Liver (tissue), 9 donors: ENCODE results near the gene CYP39A1. TPM values are rescaled to one million over a fixed set of nuclear protein-coding genes. Genes with fewer than 3 reads are reported as not detected.

Source experiments
- DNase-seq: peaks from one replicate; pipeline ENCODE4 v3.0.0-alpha.2; 2017; ENCODE audit warnings: low spot score
- H3K27ac ChIP-seq, 2 donors: one replicate each; pipeline ENCODE4 v1.7.0; 2013; ENCODE audit warnings: inconsistent platforms in 2 of 2, low read length in 2 of 2, control low read depth in 1 of 2, low read depth in 1 of 2, mild to moderate bottlenecking in 1 of 2
- H3K27me3 ChIP-seq, 4 donors: one replicate each; pipeline versions ENCODE4 v1.6.1 to v1.7.0; 2013; ENCODE audit warnings: low read length in 3 of 4, inconsistent platforms in 1 of 4, mild to moderate bottlenecking in 1 of 4, moderate library complexity in 1 of 4; ENCODE audit not compliant: control insufficient read depth in 4 of 4, insufficient read depth in 4 of 4
- H3K36me3 ChIP-seq, 4 donors: one replicate each; pipeline versions ENCODE4 v1.6.1 to v1.7.0; 2013; ENCODE audit warnings: low read length in 3 of 4, mild to moderate bottlenecking in 3 of 4, low read depth in 1 of 4, moderate library complexity in 1 of 4; ENCODE audit not compliant: control insufficient read depth in 4 of 4, insufficient read depth in 3 of 4
- H3K4me1 ChIP-seq, 4 donors: one replicate each; pipeline versions ENCODE4 v1.6.1 to v1.7.0; 2013; ENCODE audit warnings: low read length in 3 of 4, mild to moderate bottlenecking in 3 of 4, moderate library complexity in 1 of 4; ENCODE audit not compliant: control insufficient read depth in 4 of 4, insufficient read depth in 4 of 4
- H3K4me3 ChIP-seq, 3 donors: one replicate each; pipeline versions ENCODE4 v1.6.1 to v1.7.0; 2013; ENCODE audit warnings: low read length in 3 of 3, control low read depth in 1 of 3, low read depth in 1 of 3, mild to moderate bottlenecking in 1 of 3
- H3K9ac ChIP-seq, 2 donors: one replicate each; pipeline ENCODE4 v1.7.0; 2013; ENCODE audit warnings: low read length in 2 of 2, mild to moderate bottlenecking in 2 of 2, moderate library complexity in 2 of 2, control low read depth in 1 of 2, low read depth in 1 of 2
- H3K9me3 ChIP-seq, 4 donors: one replicate each; pipeline versions ENCODE4 v1.6.1 to v1.7.0; 2013; ENCODE audit warnings: low read length in 3 of 4; ENCODE audit not compliant: control insufficient read depth in 4 of 4
- CTCF ChIP-seq: fragments of 150-350 bp; IDR thresholded peaks from 2 replicates; pipeline ENCODE4 v1.5.1; 2017; ENCODE audit warnings: improper control_type of control experiment, low read depth, low read length; ENCODE audit not compliant: missing input control
- EGR1 ChIP-seq, 2 donors: IDR thresholded peaks; 2 replicates each; pipeline ENCODE4 v1.6.1; 2016 to 2018; ENCODE audit warnings: antibody characterized with exemption in 2 of 2, low read depth in 2 of 2
- FOXA1 ChIP-seq: IDR thresholded peaks from 2 replicates; pipeline ENCODE4 v1.6.1; 2016; ENCODE audit warnings: antibody characterized with exemption
- FOXA2 ChIP-seq: IDR thresholded peaks from 2 replicates; pipeline ENCODE4 v1.6.1; 2016; ENCODE audit warnings: antibody characterized with exemption
- GABPA ChIP-seq, 2 donors: IDR thresholded peaks in 1 of 2; conservative IDR thresholded peaks in 1 of 2; 2 replicates each; pipeline ENCODE4 v1.6.1; 2016; ENCODE audit warnings: antibody characterized with exemption in 2 of 2, mild to moderate bottlenecking in 1 of 2, moderate library complexity in 1 of 2
- HNF4A ChIP-seq, 2 donors: conservative IDR thresholded peaks; 2 replicates each; pipeline ENCODE4 v1.6.1; 2016; ENCODE audit warnings: antibody characterized with exemption in 2 of 2, mild to moderate bottlenecking in 2 of 2
- HNF4G ChIP-seq: IDR thresholded peaks from 2 replicates; pipeline ENCODE4 v1.6.1; 2016; ENCODE audit warnings: antibody characterized with exemption
- JUND ChIP-seq, 2 donors: IDR thresholded peaks; 2 replicates each; pipeline ENCODE4 v1.6.1; 2016; ENCODE audit warnings: antibody characterized with exemption in 2 of 2
- NR2F2 ChIP-seq: IDR thresholded peaks from 2 replicates; pipeline ENCODE4 v1.6.1; 2016; ENCODE audit warnings: antibody characterized with exemption
- RAD21 ChIP-seq, 2 donors: IDR thresholded peaks; 2 replicates each; pipeline ENCODE4 v1.6.1; 2016; ENCODE audit warnings: antibody characterized with exemption in 2 of 2, mild to moderate bottlenecking in 2 of 2
- REST ChIP-seq: IDR thresholded peaks from 2 replicates; pipeline ENCODE4 v1.6.1; 2016; ENCODE audit warnings: antibody characterized with exemption, mild to moderate bottlenecking
- RXRA ChIP-seq, 2 donors: IDR thresholded peaks; 2 replicates each; pipeline ENCODE4 v1.6.1; 2017 to 2018; ENCODE audit warnings: antibody characterized with exemption in 2 of 2, mild to moderate bottlenecking in 1 of 2
- SP1 ChIP-seq: IDR thresholded peaks from 2 replicates; pipeline ENCODE4 v1.6.1; 2018; ENCODE audit warnings: antibody characterized with exemption, mild to moderate bottlenecking
- TAF1 ChIP-seq: conservative IDR thresholded peaks from 2 replicates; pipeline ENCODE4 v1.6.1; 2016; ENCODE audit warnings: antibody characterized with exemption, mild to moderate bottlenecking
- YY1 ChIP-seq: IDR thresholded peaks from 2 replicates; pipeline ENCODE4 v1.6.1; 2016; ENCODE audit warnings: antibody characterized with exemption, mild to moderate bottlenecking
- WGBS: extraction: QIAGEN DNeasy Blood & Tissue Kit; methylation state at CpG from one replicate; pipeline ENCODE4 v1.1.7; 2013; 5-methylcytosine and 5-hydroxymethylcytosine counted together
- polyA plus RNA-seq, 2 donors: library from polyadenylated mRNA; stranded (reverse) in 1 of 2; unstranded in 1 of 2; fragments of 200-250 nt in 1 of 2; fragments of >200 nt in 1 of 2; fragmentation: Nextera tagmentation in 1 of 2; extraction: Ambion mirVana in 1 of 2; gene quantifications; one replicate each; pipeline versions ENCODE4 v1.2.1 to v1.2.3, GENCODE V29; 2013 to 2015
- total RNA-seq, 2 donors: library from RNA; depleted of rRNA; stranded (reverse); fragments of >200 nt; gene quantifications; one replicate each; pipeline ENCODE4 v1.2.3, GENCODE V29; 2014
- TF ChIP-seq, protein P1 (sequence below): IDR thresholded peaks from 2 replicates; pipeline ENCODE4 v1.6.1; 2016; ENCODE audit warnings: antibody characterized with exemption
- TF ChIP-seq, protein P2 (sequence below): IDR thresholded peaks from 2 replicates; pipeline ENCODE4 v1.6.1; 2016; ENCODE audit warnings: antibody characterized with exemption
- TF ChIP-seq, protein P3 (sequence below): IDR thresholded peaks from 2 replicates; pipeline ENCODE4 v1.6.1; 2016; ENCODE audit warnings: antibody characterized with exemption
- donor health status: healthy.
- donor health status: healthy.
- donor health status: healthy.
- donor health status: healthy.
- donor health status: healthy.

CYP39A1 gene
- total and polyA plus RNA-seq, 4 donors = 10.8 to 29.8 (median 15.2) TPM

DNA sequence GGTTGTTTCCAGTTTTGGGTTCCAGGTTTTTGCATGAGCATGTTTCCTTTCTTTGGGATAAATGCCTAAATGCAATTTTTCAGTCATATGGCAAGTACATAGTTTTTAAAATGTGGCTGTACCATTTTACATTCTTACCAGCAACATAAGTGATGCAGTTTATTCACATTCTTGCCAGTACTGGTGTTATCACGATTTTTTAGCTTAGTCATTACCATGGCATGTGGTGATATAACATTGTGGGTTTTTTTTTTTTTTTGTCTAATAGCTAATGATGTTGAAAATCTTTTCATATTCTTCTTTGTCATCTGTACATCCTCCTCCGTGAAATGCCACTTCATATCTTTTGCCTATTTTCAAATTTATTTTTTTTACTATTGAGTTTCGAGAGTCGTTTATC, 32.2 kb upstream of the CYP39A1 start:
- Histone ChIP-seq H3K36me3 (no peaks in the 10 kb centered on the region), H3K9ac (no peak overlapping the region), H3K4me1 (no peaks in the 10 kb centered on the region), H3K9me3 (peaks cover 0 to 4% (median 0%) of the 10 kb centered on the region in 4 donors), H3K27me3 (no peaks in the 10 kb centered on the region), H3K27ac (no peak overlapping the region), H3K4me3 (no peak overlapping the region)
- no peak for TF ChIP-seq FOXA2
- TF ChIP-seq EGR1 (IDR thresholded peaks at IDR 0.05; ENCODE audit: low read depth in 2 of 2) = no peak
- TF ChIP-seq REST = no peak
- TF ChIP-seq JUND (IDR thresholded peaks at IDR 0.05) = no peak
- TF ChIP-seq FOXA1 = no peak
- no peak for TF ChIP-seq HNF4A (conservative IDR thresholded peaks at IDR 0.05)
- TF ChIP-seq, protein P1, sequence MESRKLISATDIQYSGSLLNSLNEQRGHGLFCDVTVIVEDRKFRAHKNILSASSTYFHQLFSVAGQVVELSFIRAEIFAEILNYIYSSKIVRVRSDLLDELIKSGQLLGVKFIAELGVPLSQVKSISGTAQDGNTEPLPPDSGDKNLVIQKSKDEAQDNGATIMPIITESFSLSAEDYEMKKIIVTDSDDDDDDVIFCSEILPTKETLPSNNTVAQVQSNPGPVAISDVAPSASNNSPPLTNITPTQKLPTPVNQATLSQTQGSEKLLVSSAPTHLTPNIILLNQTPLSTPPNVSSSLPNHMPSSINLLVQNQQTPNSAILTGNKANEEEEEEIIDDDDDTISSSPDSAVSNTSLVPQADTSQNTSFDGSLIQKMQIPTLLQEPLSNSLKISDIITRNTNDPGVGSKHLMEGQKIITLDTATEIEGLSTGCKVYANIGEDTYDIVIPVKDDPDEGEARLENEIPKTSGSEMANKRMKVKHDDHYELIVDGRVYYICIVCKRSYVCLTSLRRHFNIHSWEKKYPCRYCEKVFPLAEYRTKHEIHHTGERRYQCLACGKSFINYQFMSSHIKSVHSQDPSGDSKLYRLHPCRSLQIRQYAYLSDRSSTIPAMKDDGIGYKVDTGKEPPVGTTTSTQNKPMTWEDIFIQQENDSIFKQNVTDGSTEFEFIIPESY = no peak
- TF ChIP-seq NR2F2 = no peak
- TF ChIP-seq RAD21 (IDR thresholded peaks at IDR 0.05) = no peak
- no peak for TF ChIP-seq RXRA (IDR thresholded peaks at IDR 0.05)
- no peak for TF ChIP-seq TAF1
- TF ChIP-seq SP1 = no peak
- TF ChIP-seq YY1 = no peak
- TF ChIP-seq HNF4G = no peak
- no peak for TF ChIP-seq GABPA (IDR thresholded peaks at IDR 0.05 in 1 of 2, conservative IDR thresholded peaks at IDR 0.05 in 1 of 2)
- TF ChIP-seq CTCF = no peak
- TF ChIP-seq, protein P2, sequence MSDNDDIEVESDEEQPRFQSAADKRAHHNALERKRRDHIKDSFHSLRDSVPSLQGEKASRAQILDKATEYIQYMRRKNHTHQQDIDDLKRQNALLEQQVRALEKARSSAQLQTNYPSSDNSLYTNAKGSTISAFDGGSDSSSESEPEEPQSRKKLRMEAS = no peak
- TF ChIP-seq, protein P3, sequence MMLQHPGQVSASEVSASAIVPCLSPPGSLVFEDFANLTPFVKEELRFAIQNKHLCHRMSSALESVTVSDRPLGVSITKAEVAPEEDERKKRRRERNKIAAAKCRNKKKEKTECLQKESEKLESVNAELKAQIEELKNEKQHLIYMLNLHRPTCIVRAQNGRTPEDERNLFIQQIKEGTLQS = no peak
- no peak for DNase-seq
- WGBS = 89% methylated on average over 4 of the region's 4 CpGs
